Measurements from ENCODE around the gene KCNMA1.

Gene KCNMA1

DNA sequence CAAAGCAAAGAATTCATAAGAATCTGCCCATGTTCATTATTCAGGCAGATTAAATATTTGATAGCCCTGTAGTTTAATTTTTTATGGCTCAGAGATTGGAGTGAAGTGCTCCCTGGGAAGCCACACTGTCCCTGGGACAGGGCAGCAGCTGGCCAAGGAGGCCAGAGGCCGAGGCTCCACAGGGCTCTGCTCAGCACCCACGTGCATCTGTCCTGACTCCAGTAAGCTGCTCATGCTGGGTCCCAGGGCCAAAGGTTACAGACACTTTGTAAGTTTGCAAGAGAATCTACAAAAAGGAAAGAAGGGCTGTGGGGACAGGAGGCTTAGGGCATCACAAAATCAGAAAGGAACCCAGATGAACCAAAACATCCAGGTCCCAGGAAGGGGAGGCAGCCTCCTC is 155.5 kb downstream of the KCNMA1 start:
- in situ Hi-C loops (cut with HindIII; ENCODE audit: low sequenced_read_pairs): no loop called here
- DNase-seq (ENCODE audit: low read depth, low spot score): no peak
- TF ChIP-seq, protein P1, sequence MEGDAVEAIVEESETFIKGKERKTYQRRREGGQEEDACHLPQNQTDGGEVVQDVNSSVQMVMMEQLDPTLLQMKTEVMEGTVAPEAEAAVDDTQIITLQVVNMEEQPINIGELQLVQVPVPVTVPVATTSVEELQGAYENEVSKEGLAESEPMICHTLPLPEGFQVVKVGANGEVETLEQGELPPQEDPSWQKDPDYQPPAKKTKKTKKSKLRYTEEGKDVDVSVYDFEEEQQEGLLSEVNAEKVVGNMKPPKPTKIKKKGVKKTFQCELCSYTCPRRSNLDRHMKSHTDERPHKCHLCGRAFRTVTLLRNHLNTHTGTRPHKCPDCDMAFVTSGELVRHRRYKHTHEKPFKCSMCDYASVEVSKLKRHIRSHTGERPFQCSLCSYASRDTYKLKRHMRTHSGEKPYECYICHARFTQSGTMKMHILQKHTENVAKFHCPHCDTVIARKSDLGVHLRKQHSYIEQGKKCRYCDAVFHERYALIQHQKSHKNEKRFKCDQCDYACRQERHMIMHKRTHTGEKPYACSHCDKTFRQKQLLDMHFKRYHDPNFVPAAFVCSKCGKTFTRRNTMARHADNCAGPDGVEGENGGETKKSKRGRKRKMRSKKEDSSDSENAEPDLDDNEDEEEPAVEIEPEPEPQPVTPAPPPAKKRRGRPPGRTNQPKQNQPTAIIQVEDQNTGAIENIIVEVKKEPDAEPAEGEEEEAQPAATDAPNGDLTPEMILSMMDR (IDR thresholded peaks at IDR 0.05; ENCODE audit: low read depth, low read length): no peak
- no peak overlapping the region for H3K4me3 ChIP-seq (ENCODE audit: low read depth, low read length)

DNA sequence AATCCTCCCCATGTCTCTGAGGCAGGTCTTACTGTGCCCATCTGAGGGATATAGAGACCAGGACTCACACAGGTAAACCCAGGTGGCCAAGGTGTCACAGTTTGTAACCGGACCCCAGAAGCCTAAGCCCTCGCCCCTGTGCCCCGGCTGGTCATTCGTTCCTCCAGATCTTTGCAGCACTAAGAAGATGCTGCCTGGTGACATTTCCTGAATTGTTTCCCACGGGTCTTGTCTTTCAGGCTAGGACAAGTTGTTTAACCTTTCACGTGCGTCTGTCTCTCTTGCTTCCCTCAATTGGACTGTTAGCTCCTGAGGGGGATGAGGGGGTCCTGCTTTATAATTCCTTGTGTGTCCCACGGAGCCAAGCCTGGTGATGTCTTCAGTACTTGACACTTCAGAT is 158.0 kb downstream of the KCNMA1 start:
- DNase-seq (ENCODE audit: low read depth, low spot score): no peak
- TF ChIP-seq, protein P1 (IDR thresholded peaks at IDR 0.05; ENCODE audit: low read depth, low read length): no peak
- H3K4me3 ChIP-seq (ENCODE audit: low read depth, low read length): no peak overlapping the region
- in situ Hi-C loops (cut with HindIII; ENCODE audit: low sequenced_read_pairs): no loop called here

GRCh38 chr10:77478962-77479359 is 158.6 kb downstream of the KCNMA1 start:
- TF ChIP-seq, protein P1 (IDR thresholded peaks at IDR 0.05; ENCODE audit: low read depth, low read length): no peak
- in situ Hi-C loops (cut with HindIII; ENCODE audit: low sequenced_read_pairs): no loop called here
- DNase-seq (ENCODE audit: low read depth, low spot score): no peak
- H3K4me3 ChIP-seq (ENCODE audit: low read depth, low read length): no peak overlapping the region

DNA sequence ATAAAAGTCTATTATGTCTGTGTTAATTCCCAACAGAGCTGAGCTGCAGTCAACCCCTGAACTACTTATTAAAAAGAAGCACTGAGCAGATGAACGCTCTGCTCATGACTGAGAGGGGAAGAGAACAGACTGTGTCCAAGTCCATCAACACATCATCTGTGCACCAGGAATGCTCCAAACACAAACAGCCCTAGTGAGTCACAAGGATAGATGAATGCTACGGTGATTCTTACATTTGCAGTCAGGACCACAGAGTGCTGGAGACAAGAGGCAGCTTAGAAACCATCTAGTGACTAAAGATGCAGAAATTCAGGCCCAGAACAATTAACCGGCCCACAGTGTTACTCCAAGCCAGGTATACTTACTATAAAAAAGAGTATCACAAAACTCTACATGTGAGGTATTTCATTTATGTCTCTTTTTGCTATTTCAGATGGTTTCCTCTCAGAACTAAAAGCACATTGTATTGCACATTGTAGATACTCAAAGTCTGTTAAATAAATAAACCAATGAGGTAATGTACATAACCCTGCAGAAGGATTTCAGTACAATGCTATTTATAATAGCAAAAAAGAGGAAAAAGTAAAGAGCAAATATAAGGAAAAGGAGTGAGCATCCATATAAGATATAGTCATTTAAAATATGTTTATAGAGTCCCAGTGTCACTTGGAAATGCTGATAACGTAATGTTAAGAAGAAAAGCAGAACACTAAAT is 159.2 kb downstream of the KCNMA1 start:
- DNase-seq (ENCODE audit: low read depth, low spot score): peak; percentile 89
- in situ Hi-C loops (cut with HindIII; ENCODE audit: low sequenced_read_pairs): no loop called here
- H3K4me3 ChIP-seq (ENCODE audit: low read depth, low read length): no peak overlapping the region
- TF ChIP-seq, protein P1 (IDR thresholded peaks at IDR 0.05; ENCODE audit: low read depth, low read length): no peak

DNA sequence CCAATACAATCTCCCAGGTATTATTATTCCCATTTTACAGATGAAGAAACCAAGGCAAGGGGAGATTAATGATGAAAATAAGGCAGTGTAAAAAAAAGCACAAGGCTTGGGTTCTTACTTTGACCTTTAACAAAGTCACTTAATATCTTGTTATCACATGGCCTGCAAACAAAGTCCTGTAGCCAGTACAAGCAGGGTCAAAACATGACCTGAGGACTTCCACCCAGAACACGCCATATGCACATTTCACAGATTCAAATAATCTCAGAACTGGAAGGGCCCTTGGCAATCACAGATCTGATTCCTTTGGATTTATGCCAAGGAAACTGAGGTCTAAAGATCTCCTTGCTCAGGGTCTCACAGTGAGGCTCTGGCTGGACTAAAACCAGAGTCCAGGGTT is 162.1 kb downstream of the KCNMA1 start:
- no peak for DNase-seq (ENCODE audit: low read depth, low spot score)
- TF ChIP-seq, protein P1 (IDR thresholded peaks at IDR 0.05; ENCODE audit: low read depth, low read length): no peak
- in situ Hi-C loops (cut with HindIII; ENCODE audit: low sequenced_read_pairs): no loop called here
- H3K4me3 ChIP-seq (ENCODE audit: low read depth, low read length): no peak overlapping the region

- in situ Hi-C loops (cut with HindIII; ENCODE audit: low sequenced_read_pairs): no loop called here
- no peak overlapping the region for H3K4me3 ChIP-seq (ENCODE audit: low read depth, low read length)
- TF ChIP-seq, protein P1 (IDR thresholded peaks at IDR 0.05; ENCODE audit: low read depth, low read length): no peak
- DNase-seq (ENCODE audit: low read depth, low spot score): no peak
Measured at GRCh38 chr10:77474939-77475338, 162.7 kb downstream of the KCNMA1 start.
